ENCODE results near the gene MRPS18C. TPM values are rescaled to one million over a fixed set of nuclear protein-coding genes. Genes with fewer than 3 reads are reported as not detected.
A peak's percentile ranks its signal among the peaks of the same experiment; 100 is the strongest.
"Not testable (repeated sequence)": the region's sequence is repeated elsewhere in the genome, so short reads cannot be mapped to it uniquely, and the experiment has no call there.

Gene MRPS18C
- total and polyA plus RNA-seq, 4 experiments from 2014 or later: 45.7 to 76.3 (median 56.1) TPM

DNA sequence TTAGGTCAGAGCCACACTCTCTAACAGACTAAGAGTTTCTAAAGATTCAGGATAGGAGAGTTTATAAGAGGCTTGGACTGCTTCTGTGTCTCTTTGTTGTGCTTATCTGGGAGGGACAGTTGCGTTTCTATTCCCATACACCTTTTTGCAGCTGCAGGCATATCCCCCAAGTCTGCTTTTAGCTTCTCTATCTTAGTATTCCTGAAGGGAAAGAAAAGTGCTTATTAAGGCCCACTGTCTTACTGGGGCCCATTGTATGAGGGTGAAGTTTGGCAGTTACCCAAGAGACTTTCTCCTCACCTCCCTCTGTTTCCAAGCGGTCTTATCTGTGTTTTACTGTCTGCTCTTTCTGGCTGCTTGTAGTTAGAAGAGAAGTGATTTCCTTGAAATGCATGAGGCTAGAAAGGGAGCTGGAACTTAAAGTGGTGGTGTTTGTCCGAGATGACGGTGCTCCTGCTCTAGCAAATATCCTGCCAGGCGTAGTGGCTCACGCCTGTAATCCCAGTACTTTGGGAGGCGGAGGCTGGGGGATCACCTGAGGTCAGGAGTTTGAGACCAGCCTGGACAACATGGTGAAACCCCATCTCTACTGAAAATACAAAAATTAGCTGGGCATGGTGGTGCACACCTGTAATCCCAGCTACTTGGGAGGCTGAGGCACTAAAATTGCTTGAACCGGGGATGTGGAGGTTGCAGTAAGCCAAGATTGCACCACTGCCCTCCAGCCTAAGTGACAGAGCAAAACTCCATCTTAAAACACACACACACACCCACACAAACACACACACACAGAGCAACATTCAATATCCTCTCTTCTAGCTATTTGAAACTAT lies 40.4 kb downstream of the MRPS18C start:
- not testable (repeated sequence) for H3K9me3 Mint-ChIP-seq; H3K27me3 ChIP-seq (ENCODE audit: insufficient read depth, low read length)
- POLR2A ChIA-PET (ENCODE audit: partially characterized antibody): interaction anchor here (1.6 kb wide), 1 partner anchor 11 kb away, joined by 5 read pairs; the partner anchor contains the start of gene ABRAXAS1

DNA sequence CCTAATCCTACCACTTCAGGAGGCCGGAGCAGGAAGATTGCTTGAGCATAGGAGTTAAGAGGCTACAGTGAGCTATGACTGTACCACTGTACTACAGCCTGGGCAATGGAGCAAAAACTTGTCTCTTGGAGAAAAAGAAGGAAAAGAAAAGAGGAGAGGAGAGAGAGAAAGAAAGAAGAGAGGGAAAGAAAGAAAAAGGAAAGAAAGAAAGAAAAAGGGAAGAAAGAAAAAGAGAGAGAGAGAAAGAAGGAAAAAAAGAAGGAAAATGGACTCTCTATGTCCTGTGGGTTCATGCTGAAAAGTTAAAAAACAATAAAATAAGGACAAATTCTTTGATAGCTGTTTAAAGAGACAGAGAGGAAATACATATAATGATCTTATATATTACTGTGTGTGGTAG lies 42.3 kb downstream of the MRPS18C start:
- Mint-ChIP-seq H3K36me3 (no peaks in the 10 kb centered on the region), H3K9me3 (no peaks in the 10 kb centered on the region), H3K4me3 (no peak overlapping the region), H3K27me3 (peaks cover 1 to 2% of the 10 kb centered on the region in 2 donors), H3K27ac (peak overlapping the region in 1 of 7 donors; percentile 69), H3K4me1 (no peaks in the 10 kb centered on the region)
- Histone ChIP-seq H3K36me3 (ENCODE audit: insufficient read depth, low read length) (no peaks in the 10 kb centered on the region), H3K27me3 (ENCODE audit: insufficient read depth, low read length) (no peaks in the 10 kb centered on the region), H3K4me3 (ENCODE audit: low read length in 2 of 2) (no peak overlapping the region), H3K4me1 (ENCODE audit: insufficient read depth, low read length) (no peaks in the 10 kb centered on the region), H3K9me3 (ENCODE audit: control insufficient read depth in 1 of 2, low read length in 2 of 2) (no peaks in the 10 kb centered on the region), H3K27ac (ENCODE audit: low read depth, low read length) (no peak overlapping the region)
- intact Hi-C loops (cut with micrococcal nuclease): no loop called here
- ChIA-PET POLR2A (ENCODE audit: partially characterized antibody) (no interaction called here), CTCF (ENCODE audit: partially characterized antibody) (interaction anchor here (0.8 to 3.4 kb wide), 6 partner anchors 10 to 147 kb away, joined by 3 to 13 read pairs (median 3); no protein-coding TSS in a partner anchor)
- no peak for DNase-seq

More for the DNA sequence above, 40.4 kb downstream of the MRPS18C start:
- H3K9me3 ChIP-seq (ENCODE audit: control insufficient read depth in 1 of 2, low read length in 2 of 2); H3K4me1 ChIP-seq (ENCODE audit: insufficient read depth, low read length); H3K4me3 Mint-ChIP-seq; H3K36me3 Mint-ChIP-seq; DNase-seq; H3K27ac ChIP-seq (ENCODE audit: low read depth, low read length); H3K27ac Mint-ChIP-seq; intact Hi-C loops (cut with micrococcal nuclease); H3K4me1 Mint-ChIP-seq; H3K36me3 ChIP-seq (ENCODE audit: insufficient read depth, low read length); H3K27me3 Mint-ChIP-seq; H3K4me3 ChIP-seq (ENCODE audit: low read length in 2 of 2): not testable (repeated sequence)
- CTCF ChIA-PET (ENCODE audit: partially characterized antibody): interaction anchor here (0.8 to 1.4 kb wide), 4 partner anchors 42 to 148 kb away, joined by 3 to 4 read pairs (median 4); no protein-coding TSS in a partner anchor

DNA sequence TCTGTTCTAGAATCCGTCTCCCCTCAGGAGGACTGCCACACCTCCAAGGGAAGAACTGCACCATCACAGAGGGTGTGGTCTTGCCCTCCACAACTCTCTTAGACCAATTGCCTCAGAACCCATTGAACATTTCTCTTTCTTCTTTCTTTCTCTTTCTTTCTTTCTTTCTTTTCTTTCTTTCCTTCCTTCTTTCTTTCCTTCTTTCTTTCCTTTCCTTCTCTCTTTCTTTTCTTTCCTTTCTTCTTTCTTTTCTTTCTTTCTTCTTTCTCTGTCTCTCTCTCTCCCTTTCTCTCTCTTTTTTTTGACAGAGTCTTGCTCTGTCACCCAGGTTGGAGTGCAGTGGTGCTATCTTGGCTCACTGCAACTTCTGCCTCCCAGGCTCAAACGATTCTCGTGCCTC lies 45.8 kb downstream of the MRPS18C start:
- H3K36me3 Mint-ChIP-seq; H3K4me3 ChIP-seq (ENCODE audit: low read length in 2 of 2); POLR2A ChIA-PET (ENCODE audit: partially characterized antibody); H3K4me3 Mint-ChIP-seq; H3K9me3 ChIP-seq (ENCODE audit: control insufficient read depth in 1 of 2, low read length in 2 of 2); DNase-seq; H3K27me3 ChIP-seq (ENCODE audit: insufficient read depth, low read length); H3K9me3 Mint-ChIP-seq; intact Hi-C loops (cut with micrococcal nuclease); H3K27me3 Mint-ChIP-seq; H3K27ac ChIP-seq (ENCODE audit: low read depth, low read length); H3K36me3 ChIP-seq (ENCODE audit: insufficient read depth, low read length): not testable (repeated sequence)
- Mint-ChIP-seq H3K4me1 (peaks cover 11 to 21% (median 16%) of the 10 kb centered on the region in 4 donors), H3K27ac (peak overlapping the region in 1 of 7 donors; percentile 17)
- H3K4me1 ChIP-seq (ENCODE audit: insufficient read depth, low read length): peaks cover 18% of the 10 kb centered on the region
- CTCF ChIA-PET (ENCODE audit: partially characterized antibody): interaction anchor here (1.9 kb wide), 1 partner anchor 10 kb away, joined by 8 read pairs; no protein-coding TSS in a partner anchor

DNA sequence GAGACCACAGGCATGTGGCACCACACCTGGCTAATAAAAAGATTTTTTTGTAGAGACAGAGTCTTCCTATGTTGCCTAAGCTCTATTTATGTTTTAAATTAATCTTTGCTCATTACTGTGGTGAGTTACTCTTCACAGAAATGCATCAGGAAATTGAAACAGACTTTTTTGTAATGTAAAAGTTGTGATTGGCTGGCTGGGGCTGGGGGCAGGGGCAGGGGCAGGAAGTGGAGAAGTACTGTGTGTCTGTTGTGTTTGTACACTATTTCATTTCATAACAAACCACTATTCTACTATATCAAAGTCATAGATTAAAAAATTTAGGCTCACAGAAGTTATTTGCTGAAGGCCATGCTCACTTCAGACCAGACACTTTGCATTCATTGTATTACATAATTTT lies 48.1 kb downstream of the MRPS18C start:
- peak overlapping the region; percentile 49 to 94 (median 87) for H3K27ac Mint-ChIP-seq
- Histone ChIP-seq H3K36me3 (ENCODE audit: insufficient read depth, low read length) (no peaks in the 10 kb centered on the region), H3K4me3 (ENCODE audit: low read length in 2 of 2) (no peak overlapping the region), H3K4me1 (ENCODE audit: insufficient read depth, low read length) (peaks cover 18% of the 10 kb centered on the region), H3K27ac (ENCODE audit: low read depth, low read length) (no peak overlapping the region), H3K27me3 (ENCODE audit: insufficient read depth, low read length) (no peaks in the 10 kb centered on the region), H3K9me3 (ENCODE audit: control insufficient read depth in 1 of 2, low read length in 2 of 2) (no peaks in the 10 kb centered on the region)
- POLR2A ChIA-PET (ENCODE audit: partially characterized antibody): interaction anchor here (1.0 to 1.8 kb wide), 4 partner anchors 19 to 141 kb away, joined by 3 to 6 read pairs (median 4); partner anchors contain the start of genes ABRAXAS1 and HELQ
- no peaks in the 10 kb centered on the region for H3K9me3 Mint-ChIP-seq
- intact Hi-C loops (cut with micrococcal nuclease): no loop called here
- CTCF ChIA-PET (ENCODE audit: partially characterized antibody): interaction anchor here (1.1 to 1.9 kb wide), 7 partner anchors 10 to 143 kb away, joined by 3 to 6 read pairs (median 5); no protein-coding TSS in a partner anchor
- H3K4me1 Mint-ChIP-seq: peaks cover 11 to 21% (median 16%) of the 10 kb centered on the region in 4 donors
- peaks cover 1 to 2% of the 10 kb centered on the region in 2 donors for H3K27me3 Mint-ChIP-seq
- no peaks in the 10 kb centered on the region for H3K36me3 Mint-ChIP-seq
- peak overlapping the region in 5 of 8 donors; percentile 0 to 74 (median 54) for H3K4me3 Mint-ChIP-seq
- peak in 4 of 5 donors; percentile 24 to 48 (median 34) for DNase-seq

DNA sequence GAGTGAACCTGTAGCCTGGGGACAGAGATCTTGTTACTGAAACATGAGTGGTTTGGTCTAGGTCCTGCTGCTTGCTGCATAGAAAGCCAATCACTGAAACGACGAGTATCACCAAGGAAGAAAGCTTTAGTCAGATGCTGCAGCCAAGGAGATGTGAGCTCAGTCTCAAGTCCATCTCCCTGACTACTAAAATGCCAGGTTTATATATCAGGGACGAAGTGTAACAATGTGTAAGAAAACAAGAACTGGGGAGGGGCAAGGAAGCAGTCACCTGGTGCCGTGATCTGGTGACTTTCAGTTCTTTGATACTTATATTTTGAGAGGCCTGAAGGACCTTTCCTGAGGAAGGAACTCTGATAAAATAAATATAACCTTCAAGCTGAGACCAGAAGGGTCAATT lies 48.6 kb downstream of the MRPS18C start:
- Histone ChIP-seq H3K27me3 (ENCODE audit: insufficient read depth, low read length) (no peaks in the 10 kb centered on the region), H3K36me3 (ENCODE audit: insufficient read depth, low read length) (no peaks in the 10 kb centered on the region), H3K9me3 (ENCODE audit: control insufficient read depth in 1 of 2, low read length in 2 of 2) (no peaks in the 10 kb centered on the region), H3K4me3 (ENCODE audit: low read length in 2 of 2) (no peak overlapping the region), H3K4me1 (ENCODE audit: insufficient read depth, low read length) (peaks cover 18% of the 10 kb centered on the region), H3K27ac (ENCODE audit: low read depth, low read length) (no peak overlapping the region)
- ChIA-PET POLR2A (ENCODE audit: partially characterized antibody) (interaction anchor here (1.0 to 1.8 kb wide), 4 partner anchors 19 to 140 kb away, joined by 3 to 6 read pairs (median 4); partner anchors contain the start of genes ABRAXAS1 and HELQ), CTCF (ENCODE audit: partially characterized antibody) (interaction anchor here (0.9 to 1.9 kb wide), 8 partner anchors 9 to 142 kb away, joined by 3 to 6 read pairs (median 4); no protein-coding TSS in a partner anchor)
- Mint-ChIP-seq H3K9me3 (no peaks in the 10 kb centered on the region), H3K4me1 (peaks cover 14 to 21% (median 16%) of the 10 kb centered on the region in 4 donors), H3K27me3 (peaks cover 1 to 2% of the 10 kb centered on the region in 2 donors), H3K4me3 (peak overlapping the region in 6 of 8 donors; percentile 0 to 74 (median 46)), H3K27ac (peak overlapping the region; percentile 49 to 94 (median 87)), H3K36me3 (no peaks in the 10 kb centered on the region)
- intact Hi-C loops (cut with micrococcal nuclease): no loop called here
- DNase-seq: no peak

DNA sequence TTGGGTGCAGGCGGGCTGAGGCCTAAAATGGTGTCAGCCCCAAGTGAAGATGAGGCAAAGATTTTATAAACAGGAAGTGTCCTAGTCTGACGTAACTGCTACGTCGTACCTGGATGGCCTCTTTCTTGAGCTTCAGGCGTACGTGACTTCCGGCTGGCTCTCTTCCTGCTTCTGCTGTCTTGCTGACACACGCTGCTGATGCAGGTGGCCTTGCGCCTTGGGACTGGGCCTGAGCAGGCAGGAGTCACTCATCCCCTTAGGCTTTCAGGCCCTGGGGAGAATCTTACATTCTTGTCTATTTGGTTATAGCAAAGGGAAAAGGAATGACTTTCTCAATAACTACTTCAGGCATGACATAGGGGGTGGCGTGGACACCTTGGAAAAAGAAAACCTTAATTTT lies 49.1 kb downstream of the MRPS18C start:
- DNase-seq: peak in 1 of 5 donors; percentile 17
- POLR2A ChIA-PET (ENCODE audit: partially characterized antibody): interaction anchor here (1.0 to 1.8 kb wide), 4 partner anchors 20 to 140 kb away, joined by 3 to 6 read pairs (median 4); partner anchors contain the start of genes ABRAXAS1 and HELQ

DNA sequence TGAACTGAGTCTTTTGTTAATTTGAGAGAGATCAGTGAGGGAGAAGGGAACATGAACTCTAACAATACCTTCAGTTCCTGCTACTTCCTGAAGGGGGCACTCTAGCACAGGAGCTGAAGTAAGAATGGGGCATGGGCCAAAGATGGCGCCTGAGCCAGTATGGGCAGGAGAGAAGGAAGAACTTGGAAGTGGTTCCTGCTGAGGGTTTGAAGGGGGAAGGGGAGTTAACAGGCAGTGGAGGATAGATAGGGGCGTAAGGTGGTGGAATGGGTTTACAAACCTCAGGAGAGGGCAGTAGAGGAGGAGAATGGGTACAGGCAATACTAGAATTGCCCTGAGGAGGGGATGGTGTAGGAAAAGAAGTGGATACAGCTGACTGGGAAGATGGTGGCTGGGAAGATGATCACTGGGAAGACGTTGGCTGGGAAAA lies 53.3 kb downstream of the MRPS18C start:
- intact Hi-C loops (cut with micrococcal nuclease): loop anchor here (1.0 kb wide), 3 partner anchors 27 to 131 kb away; partner anchors contain the start of gene GPAT3
- DNase-seq: peak; percentile 54 to 61 (median 59)
- H3K27me3 Mint-ChIP-seq; POLR2A ChIA-PET (ENCODE audit: partially characterized antibody); H3K36me3 Mint-ChIP-seq; H3K4me3 ChIP-seq (ENCODE audit: low read length in 2 of 2); H3K4me1 ChIP-seq (ENCODE audit: insufficient read depth, low read length); H3K4me3 Mint-ChIP-seq; H3K36me3 ChIP-seq (ENCODE audit: insufficient read depth, low read length); H3K9me3 Mint-ChIP-seq; H3K9me3 ChIP-seq (ENCODE audit: control insufficient read depth in 1 of 2, low read length in 2 of 2); H3K27me3 ChIP-seq (ENCODE audit: insufficient read depth, low read length); H3K27ac ChIP-seq (ENCODE audit: low read depth, low read length): not testable (repeated sequence)
- Mint-ChIP-seq H3K27ac (peak overlapping the region in 1 of 7 donors; percentile 7), H3K4me1 (peaks cover 8 to 13% (median 10%) of the 10 kb centered on the region in 4 donors)
- CTCF ChIA-PET (ENCODE audit: partially characterized antibody): interaction anchor here (0.7 to 4.4 kb wide), 10 partner anchors 11 to 133 kb away, joined by 3 to 93 read pairs (median 4); partner anchors contain the start of genes ABRAXAS1 and GPAT3

More for the DNA sequence above, 49.1 kb downstream of the MRPS18C start:
- peaks cover 14 to 21% (median 16%) of the 10 kb centered on the region in 4 donors for H3K4me1 Mint-ChIP-seq
- H3K36me3 ChIP-seq (ENCODE audit: insufficient read depth, low read length): no peaks in the 10 kb centered on the region
- no peak overlapping the region for H3K4me3 ChIP-seq (ENCODE audit: low read length in 2 of 2)
- peak overlapping the region in 6 of 7 donors; percentile 45 to 94 (median 77) for H3K27ac Mint-ChIP-seq
- H3K27me3 ChIP-seq (ENCODE audit: insufficient read depth, low read length): no peaks in the 10 kb centered on the region
- peak overlapping the region in 2 of 8 donors; percentile 36 to 38 for H3K4me3 Mint-ChIP-seq
- CTCF ChIA-PET (ENCODE audit: partially characterized antibody): interaction anchor here (0.9 to 1.9 kb wide), 7 partner anchors 13 to 142 kb away, joined by 3 to 6 read pairs (median 4); no protein-coding TSS in a partner anchor
- no peak overlapping the region for H3K27ac ChIP-seq (ENCODE audit: low read depth, low read length)
- H3K27me3 Mint-ChIP-seq: peaks cover 1% of the 10 kb centered on the region in 2 donors
- H3K36me3 Mint-ChIP-seq: no peaks in the 10 kb centered on the region
- H3K9me3 ChIP-seq (ENCODE audit: control insufficient read depth in 1 of 2, low read length in 2 of 2): no peaks in the 10 kb centered on the region
- H3K4me1 ChIP-seq (ENCODE audit: insufficient read depth, low read length): peaks cover 18% of the 10 kb centered on the region
- intact Hi-C loops (cut with micrococcal nuclease): no loop called here
- H3K9me3 Mint-ChIP-seq: no peaks in the 10 kb centered on the region

All from CD4-positive, alpha-beta memory T cell (primary cell).